SU-DHL-6 (cell line): Measurements from ENCODE around the gene PXDC1.

Experiments
- CTCF ChIP-seq: fragments of 200-600 bp; sonication (generic); IDR thresholded peaks from one replicate; pipeline ENCODE4 v1.5.1; 2017; ENCODE audit warnings: antibody characterized with exemption, mild to moderate bottlenecking, low read length, moderate library complexity; ENCODE audit not compliant: insufficient read depth, poor library complexity, severe bottlenecking
- EZH2phosphoT487 ChIP-seq: fragments of 200-600 bp; sonication (generic), shearing (Covaris generic); conservative IDR thresholded peaks from 2 replicates; pipeline ENCODE4 v1.6.1; 2018; ENCODE audit warnings: mild to moderate bottlenecking, antibody characterized with exemption, low read length, moderate library complexity, mixed read lengths

- no peak for TF ChIP-seq CTCF
- no peak for TF ChIP-seq EZH2phosphoT487
These were observed 23.9 kb upstream of the PXDC1 start for GRCh38 chr6:3775386-3775785.
